ENCODE data around the gene SLC25A47.

The SLC25A47 gene

GRCh38 chr14:100345711-100346110 lies 22.6 kb downstream of the SLC25A47 start:
- DNase-seq (ENCODE audit: low read depth) = no peak
- no peak for TF ChIP-seq CTCF (IDR thresholded peaks at IDR 0.05; ENCODE audit: low read depth, low read length, missing control alignments)
- H3K4me3 ChIP-seq (ENCODE audit: low read depth, low read length) = no peak overlapping the region

- H3K4me3 ChIP-seq (ENCODE audit: low read depth, low read length) = no peak overlapping the region
- DNase-seq (ENCODE audit: low read depth) = no peak
- no peak for TF ChIP-seq CTCF (IDR thresholded peaks at IDR 0.05; ENCODE audit: low read depth, low read length, missing control alignments)
These were observed 23.4 kb downstream of the SLC25A47 start for GRCh38 chr14:100346306-100347091.

- no peak overlapping the region for H3K4me3 ChIP-seq (ENCODE audit: low read depth, low read length)
- no peak for TF ChIP-seq CTCF (IDR thresholded peaks at IDR 0.05; ENCODE audit: low read depth, low read length, missing control alignments)
- DNase-seq (ENCODE audit: low read depth) = no peak
These were observed 25.2 kb downstream of the SLC25A47 start for GRCh38 chr14:100348253-100348729.

- DNase-seq (ENCODE audit: low read depth) = no peak
- H3K4me3 ChIP-seq (ENCODE audit: low read depth, low read length) = no peak overlapping the region
- TF ChIP-seq CTCF (IDR thresholded peaks at IDR 0.05; ENCODE audit: low read depth, low read length, missing control alignments) = no peak
These were observed 25.9 kb downstream of the SLC25A47 start for GRCh38 chr14:100348784-100349685.

GRCh38 chr14:100350276-100350926 lies 27.3 kb downstream of the SLC25A47 start:
- no peak for TF ChIP-seq CTCF (IDR thresholded peaks at IDR 0.05; ENCODE audit: low read depth, low read length, missing control alignments)
- no peak for DNase-seq (ENCODE audit: low read depth)
- H3K4me3 ChIP-seq (ENCODE audit: low read depth, low read length) = no peak overlapping the region

- H3K4me3 ChIP-seq (ENCODE audit: low read depth, low read length) = no peak overlapping the region
These were observed 27.8 kb downstream of the SLC25A47 start for GRCh38 chr14:100350986-100351385.

More at GRCh38 chr14:100350986-100351385, 27.8 kb downstream of the SLC25A47 start:
- DNase-seq (ENCODE audit: low read depth) = no peak
- TF ChIP-seq CTCF (IDR thresholded peaks at IDR 0.05; ENCODE audit: low read depth, low read length, missing control alignments) = no peak
